NOMO-1 treated with DMSO at 0.1 percent for 48 hours (cell line): ENCODE data around the gene EPHA5.

Experiments used
- DNase-seq: peaks from one replicate; lab custom pipeline; 2025; ENCODE audit not compliant: unreplicated experiment; lab: John Stamatoyannopoulos, UW

Gene EPHA5

GRCh38 chr4:65635051-65635821 lies 35.1 kb downstream of the EPHA5 start:
- DNase-seq, result no peak

- no peak for DNase-seq
Observed at GRCh38 chr4:65624651-65625050, 45.6 kb downstream of the EPHA5 start.

- no peak for DNase-seq
Observed at GRCh38 chr4:65623506-65623905, 46.8 kb downstream of the EPHA5 start.

GRCh38 chr4:65617416-65617815 lies 52.9 kb downstream of the EPHA5 start:
- DNase-seq, result no peak

- DNase-seq, result no peak
Observed at GRCh38 chr4:65604515-65604914, 65.8 kb downstream of the EPHA5 start.

GRCh38 chr4:65600656-65601055 lies 69.6 kb downstream of the EPHA5 start:
- DNase-seq, result no peak

- DNase-seq, result no peak
Observed at GRCh38 chr4:65599340-65599739, 70.9 kb downstream of the EPHA5 start.

GRCh38 chr4:65597697-65598096 lies 72.6 kb downstream of the EPHA5 start:
- DNase-seq, result no peak

- DNase-seq, result no peak
Observed at GRCh38 chr4:65592089-65592488, 78.2 kb downstream of the EPHA5 start.

GRCh38 chr4:65589921-65590320 lies 80.4 kb downstream of the EPHA5 start:
- no peak for DNase-seq

GRCh38 chr4:65589331-65589730 lies 81.0 kb downstream of the EPHA5 start:
- DNase-seq, result no peak

- no peak for DNase-seq
Observed at GRCh38 chr4:65580551-65580950, 89.7 kb downstream of the EPHA5 start.

- DNase-seq, result no peak
Observed at GRCh38 chr4:65566473-65566872, 103.8 kb downstream of the EPHA5 start.

- DNase-seq, result no peak
Observed at GRCh38 chr4:65561164-65561563, 109.1 kb downstream of the EPHA5 start.

- DNase-seq, result no peak
Observed at GRCh38 chr4:65559270-65559669, 111.0 kb downstream of the EPHA5 start.

- no peak for DNase-seq
Observed at GRCh38 chr4:65552057-65552456, 118.2 kb downstream of the EPHA5 start.

GRCh38 chr4:65550500-65550899 lies 119.8 kb downstream of the EPHA5 start:
- no peak for DNase-seq

- DNase-seq, result no peak
Observed at GRCh38 chr4:65546882-65547416, 123.3 kb downstream of the EPHA5 start.

- no peak for DNase-seq
Observed at GRCh38 chr4:65538571-65538970, 131.7 kb downstream of the EPHA5 start.

GRCh38 chr4:65535113-65535512 lies 135.2 kb downstream of the EPHA5 start:
- DNase-seq, result no peak

GRCh38 chr4:65521666-65522065 lies 148.6 kb downstream of the EPHA5 start:
- no peak for DNase-seq

- DNase-seq, result no peak
Observed at GRCh38 chr4:65515646-65516045, 154.6 kb downstream of the EPHA5 start.

- no peak for DNase-seq
Observed at GRCh38 chr4:65510976-65511375, 159.3 kb downstream of the EPHA5 start.
